Mesodermal cell (in vitro differentiated cells): ENCODE results near the gene TPRN.

Experiments
- H3K27ac ChIP-seq: 2 replicates; pipeline ENCODE4 v1.7.0; 2013; ENCODE audit warnings: mild to moderate bottlenecking, low read depth, low read length, moderate library complexity; ENCODE audit not compliant: severe bottlenecking
- H3K36me3 ChIP-seq: 2 replicates; pipeline ENCODE4 v1.7.1; 2013; ENCODE audit warnings: mild to moderate bottlenecking, low read length, moderate library complexity; ENCODE audit not compliant: control insufficient read depth, insufficient read depth
- H3K4me1 ChIP-seq: one replicate; pipeline ENCODE4 v1.7.1; 2013; ENCODE audit warnings: mild to moderate bottlenecking, low read length; ENCODE audit not compliant: insufficient read depth, control insufficient read depth, poor library complexity, severe bottlenecking
- H3K4me3 ChIP-seq: 2 replicates; pipeline ENCODE4 v1.7.0; 2013; ENCODE audit warnings: low read length, control low read depth, mild to moderate bottlenecking; ENCODE audit not compliant: insufficient read depth, poor library complexity, severe bottlenecking; ENCODE audit errors: extremely low read depth
- H3K9me3 ChIP-seq: 2 replicates; pipeline ENCODE4 v1.7.1; 2013; ENCODE audit warnings: mild to moderate bottlenecking, low read length, moderate library complexity; ENCODE audit not compliant: control insufficient read depth
- WGBS, 2 experiments: methylation state at CpG; one replicate each; pipeline ENCODE4 v1.1.5; 2013; ENCODE audit warnings: missing lambda C conversion rate in 2 of 2; ENCODE audit not compliant: insufficient coverage in 2 of 2; 5-methylcytosine and 5-hydroxymethylcytosine counted together

Gene TPRN

DNA sequence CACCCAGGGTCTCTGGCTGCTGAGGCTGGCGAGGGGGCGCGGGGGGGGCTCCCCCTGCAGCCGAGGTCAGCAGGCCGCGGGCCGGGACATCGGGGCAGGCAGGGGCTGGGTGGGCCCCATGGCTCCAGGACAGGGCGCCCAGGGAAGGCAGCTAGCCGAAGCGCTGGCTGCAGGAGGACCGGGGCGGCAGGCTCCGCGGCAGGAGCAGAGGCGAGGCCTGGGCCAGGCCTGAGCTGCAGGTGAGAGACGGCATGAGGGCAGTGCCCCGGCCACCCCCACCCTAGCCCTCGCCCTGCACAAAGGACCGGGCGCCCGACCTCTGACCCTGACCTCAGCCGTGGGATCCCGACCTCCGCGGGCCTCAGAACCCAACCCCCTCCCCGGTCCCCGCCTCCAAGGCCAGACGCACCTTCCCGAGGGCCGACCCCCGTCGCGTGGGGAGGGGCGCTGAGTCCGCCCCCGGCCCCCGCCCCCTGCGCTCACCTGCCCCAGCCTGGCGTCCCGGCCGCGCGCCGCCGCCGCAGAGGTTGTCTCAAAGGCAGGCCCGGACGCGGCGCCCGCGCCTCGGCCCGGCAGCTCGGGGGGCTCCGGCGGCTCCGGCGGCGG, 21.1 kb upstream of the TPRN start:
- WGBS, 2 experiments: 8 to 20% methylated on average over 20 to 54 of the region's 61 CpGs
- Histone ChIP-seq H3K4me1 (peaks cover 21% of the 10 kb centered on the region), H3K36me3 (peaks cover 2% of the 10 kb centered on the region), H3K4me3 (peak overlapping the region; percentile 36), H3K9me3 (no peaks in the 10 kb centered on the region), H3K27ac (no peak overlapping the region)

DNA sequence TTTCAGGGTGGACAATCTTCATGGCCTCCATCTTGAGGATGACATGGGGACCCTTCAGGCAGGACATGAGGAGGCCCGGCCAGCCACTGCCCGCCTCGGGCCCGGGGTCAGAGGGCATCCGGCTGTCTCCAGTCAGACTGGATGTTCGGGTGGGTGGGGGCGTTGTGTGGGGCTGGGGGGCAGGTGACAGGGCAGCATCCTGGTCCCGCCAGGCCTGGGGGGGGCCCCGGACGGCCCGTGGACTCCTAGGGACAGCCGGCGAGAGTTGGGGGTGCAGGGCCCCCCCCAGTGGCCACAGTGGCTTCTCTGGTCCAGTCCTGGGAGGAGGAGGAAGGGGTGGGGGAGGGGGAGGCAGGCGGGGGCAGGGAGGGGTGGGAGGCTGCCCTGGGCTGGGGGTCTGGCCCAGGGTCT, 20.6 kb upstream of the TPRN start:
- 95% methylated on average over 4 of the region's 14 CpGs; no CpG with 5 or more reads in 1 of the 2 experiments for WGBS, 2 experiments
- Histone ChIP-seq H3K4me1 (peaks cover 21% of the 10 kb centered on the region), H3K36me3 (peaks cover 7% of the 10 kb centered on the region), H3K9me3 (no peaks in the 10 kb centered on the region), H3K4me3 (no peak overlapping the region), H3K27ac (no peak overlapping the region)

DNA sequence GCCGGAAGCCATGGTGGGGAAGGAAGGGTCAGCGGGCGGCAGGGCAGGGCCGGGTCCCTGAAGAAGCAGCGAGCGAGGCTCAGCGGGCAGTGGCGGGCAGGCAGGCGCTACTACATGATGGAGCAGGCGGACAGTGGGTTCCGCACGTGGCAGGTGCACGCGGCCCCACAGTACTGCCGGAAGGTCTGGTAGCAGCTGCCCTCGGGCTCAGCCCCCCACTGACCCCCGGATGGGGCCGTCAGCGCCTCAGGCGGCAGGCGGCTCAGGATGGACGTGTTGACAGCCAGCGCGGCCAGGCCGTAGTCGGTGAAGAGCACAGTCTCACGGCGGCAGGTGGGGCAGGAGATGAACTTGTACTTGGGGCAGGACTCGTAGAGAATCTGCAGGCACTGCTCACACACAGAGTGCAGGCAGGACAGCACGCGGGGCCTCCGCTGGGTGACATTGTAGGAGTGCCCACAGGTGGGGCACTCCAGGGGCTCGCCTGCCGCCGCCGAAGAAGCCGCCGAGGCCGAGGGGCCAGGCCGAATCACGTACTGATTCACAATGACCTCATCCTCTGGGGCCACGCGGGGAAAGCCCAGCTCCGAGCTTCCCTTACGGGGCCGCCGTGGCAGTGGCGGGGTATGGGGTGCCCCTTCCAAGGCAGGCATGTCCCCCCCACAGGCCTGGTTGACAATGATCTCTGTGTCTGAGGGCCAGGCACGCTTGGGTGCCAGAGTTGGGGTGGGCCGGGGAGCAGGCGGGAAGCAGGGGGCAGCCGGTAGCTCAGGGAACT, 20.0 kb upstream of the TPRN start:
- Histone ChIP-seq H3K4me1 (peaks cover 21% of the 10 kb centered on the region), H3K4me3 (no peak overlapping the region), H3K9me3 (no peaks in the 10 kb centered on the region), H3K36me3 (peaks cover 11% of the 10 kb centered on the region), H3K27ac (no peak overlapping the region)
- 96% methylated on average over 48 to 50 of the region's 52 CpGs for WGBS, 2 experiments

DNA sequence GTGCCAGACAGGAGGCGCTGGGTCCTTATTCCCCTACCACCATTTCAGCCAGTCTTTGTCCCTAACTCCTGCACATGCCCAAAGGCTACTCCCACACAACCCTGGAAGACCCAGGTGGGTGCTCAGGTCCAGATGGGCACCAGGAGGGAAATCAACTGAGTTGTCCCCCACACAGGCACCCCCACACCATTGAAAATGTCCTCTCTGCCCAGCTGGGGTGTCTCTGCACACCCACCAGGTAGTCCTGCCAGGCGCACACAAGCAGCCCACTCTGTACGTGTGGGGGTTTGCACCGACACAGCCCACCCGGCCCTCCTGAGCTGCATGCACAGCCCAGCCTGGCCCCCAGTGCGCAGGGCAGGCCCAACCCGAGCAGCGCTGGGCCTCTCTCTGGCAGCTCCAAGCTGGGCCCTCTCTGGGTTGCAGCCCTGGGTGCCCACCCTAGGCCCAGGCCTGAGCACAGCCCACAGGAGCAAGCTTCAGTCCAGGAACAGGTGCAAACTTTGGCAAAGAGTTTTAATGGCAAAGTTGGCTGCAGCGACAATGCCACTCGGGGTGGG, 19.3 kb upstream of the TPRN start:
- no peak overlapping the region for H3K4me3 ChIP-seq
- peaks cover 21% of the 10 kb centered on the region for H3K4me1 ChIP-seq
- WGBS, 2 experiments: 96 to 98% methylated on average over 8 to 10 of the region's 10 CpGs
- no peak overlapping the region for H3K27ac ChIP-seq
- H3K9me3 ChIP-seq: no peaks in the 10 kb centered on the region
- H3K36me3 ChIP-seq: peaks cover 17% of the 10 kb centered on the region

DNA sequence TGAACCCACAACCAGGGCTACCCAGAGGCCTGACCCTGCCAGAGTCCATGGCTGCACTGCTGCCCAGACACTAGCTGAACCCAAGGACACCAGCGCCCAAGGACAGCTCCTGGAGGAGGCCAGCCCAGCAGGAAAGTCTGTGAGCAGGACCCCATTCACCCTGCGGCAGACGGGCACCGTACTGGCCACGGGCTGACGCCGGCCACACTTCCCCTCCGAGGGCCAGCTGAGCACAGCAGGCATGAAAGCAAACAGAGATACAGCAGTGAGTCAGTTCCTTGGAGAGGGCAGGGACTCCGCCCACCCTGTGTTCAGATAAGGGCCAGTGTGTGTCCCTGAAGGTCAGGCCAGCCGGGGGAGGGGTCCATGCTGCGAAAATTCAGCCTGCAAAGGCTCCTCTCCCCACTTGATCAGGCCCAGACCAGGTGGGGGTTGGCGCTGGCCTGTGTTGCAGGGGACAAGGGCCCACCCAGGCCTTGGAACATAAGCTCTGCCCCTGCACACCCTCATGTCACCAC, 18.3 kb upstream of the TPRN start:
- no peaks in the 10 kb centered on the region for H3K9me3 ChIP-seq
- no peak overlapping the region for H3K4me3 ChIP-seq
- peaks cover 18% of the 10 kb centered on the region for H3K4me1 ChIP-seq
- H3K27ac ChIP-seq: peak overlapping the region; percentile 66
- 42 to 56% methylated on average over 10 to 12 of the region's 12 CpGs for WGBS, 2 experiments
- peaks cover 24% of the 10 kb centered on the region for H3K36me3 ChIP-seq

DNA sequence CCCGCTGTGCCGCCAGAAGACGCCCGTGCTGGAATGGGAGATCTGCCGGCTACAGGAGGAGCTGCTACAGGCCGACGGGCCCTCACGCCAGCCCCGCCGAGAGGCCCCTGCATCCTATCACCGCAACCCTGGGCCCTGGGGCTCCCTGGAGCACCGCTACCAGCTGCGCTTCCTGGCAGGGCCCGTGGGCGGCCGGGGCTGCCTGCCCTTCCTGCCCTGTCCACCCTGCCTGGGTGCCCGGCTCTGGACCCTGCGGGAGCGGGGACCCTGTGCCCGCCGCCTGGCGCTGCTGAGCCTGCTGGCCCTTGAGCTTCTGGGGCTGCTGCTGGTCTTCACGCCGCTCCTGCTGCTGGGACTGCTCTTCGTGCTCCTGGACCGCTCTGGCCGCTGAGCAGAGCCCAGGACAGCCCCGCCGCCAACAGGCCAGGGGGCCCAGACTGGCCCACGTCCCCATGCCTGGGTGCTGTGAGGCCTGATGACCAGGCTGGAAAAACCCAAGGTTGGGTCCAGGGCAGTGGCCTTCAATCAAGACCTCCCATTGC, 17.7 kb upstream of the TPRN start:
- Histone ChIP-seq H3K4me3 (no peak overlapping the region), H3K9me3 (no peaks in the 10 kb centered on the region), H3K27ac (peak overlapping the region; percentile 66), H3K36me3 (peaks cover 29% of the 10 kb centered on the region), H3K4me1 (peaks cover 18% of the 10 kb centered on the region)
- WGBS, 2 experiments: 95 to 96% methylated on average over 27 to 30 of the region's 30 CpGs

DNA sequence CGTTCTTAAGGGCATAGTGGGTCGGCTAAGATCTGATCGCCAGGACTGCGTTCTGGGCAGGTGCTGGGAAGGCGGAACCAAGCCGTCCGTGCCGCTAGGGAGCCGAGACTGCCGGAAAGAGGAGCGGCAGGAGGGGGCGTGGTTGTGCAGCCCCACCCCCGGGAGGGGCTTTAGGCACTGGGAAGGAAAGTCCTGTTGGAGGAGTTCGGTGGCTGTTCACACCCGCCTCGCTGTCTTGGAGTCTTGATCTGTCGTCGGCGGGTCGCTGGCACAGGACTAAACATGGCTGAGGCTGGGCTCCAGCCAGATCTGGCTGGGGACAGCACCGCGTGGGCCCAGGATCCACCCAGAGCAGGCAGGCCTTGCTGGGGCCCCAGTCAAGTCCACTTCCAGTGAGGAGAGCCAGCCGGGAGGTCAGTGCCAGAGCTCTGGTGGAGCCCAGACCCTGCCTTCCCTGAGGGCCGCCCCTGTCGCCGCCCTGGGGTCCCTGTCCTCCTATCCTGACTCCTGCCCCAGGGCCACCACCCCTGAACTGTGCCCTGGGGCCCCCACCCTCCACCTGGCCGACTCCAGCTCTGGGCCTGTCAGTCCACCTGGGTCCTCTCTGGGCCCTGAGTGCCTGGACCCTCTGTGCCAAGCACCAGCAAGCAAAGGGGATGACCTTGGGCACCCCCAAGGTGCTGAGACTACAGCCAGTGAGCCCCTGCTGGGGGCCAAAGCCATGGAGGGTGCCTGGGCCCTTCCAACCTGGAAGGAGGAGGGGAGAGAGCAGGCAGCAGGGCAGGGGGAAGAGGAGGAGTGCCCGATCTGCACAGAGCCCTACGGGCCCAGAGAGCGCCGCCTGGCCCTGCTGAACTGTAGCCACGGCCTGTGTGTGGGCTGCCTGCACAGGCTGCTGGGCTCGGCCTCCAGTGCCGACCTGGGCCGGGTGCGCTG, 17.0 kb upstream of the TPRN start:
- WGBS, 2 experiments: 60 to 62% methylated on average over 32 to 35 of the region's 36 CpGs
- Histone ChIP-seq H3K9me3 (no peaks in the 10 kb centered on the region), H3K27ac (peak overlapping the region; percentile 16), H3K4me1 (peaks cover 18% of the 10 kb centered on the region), H3K4me3 (no peak overlapping the region), H3K36me3 (peaks cover 33% of the 10 kb centered on the region)

DNA sequence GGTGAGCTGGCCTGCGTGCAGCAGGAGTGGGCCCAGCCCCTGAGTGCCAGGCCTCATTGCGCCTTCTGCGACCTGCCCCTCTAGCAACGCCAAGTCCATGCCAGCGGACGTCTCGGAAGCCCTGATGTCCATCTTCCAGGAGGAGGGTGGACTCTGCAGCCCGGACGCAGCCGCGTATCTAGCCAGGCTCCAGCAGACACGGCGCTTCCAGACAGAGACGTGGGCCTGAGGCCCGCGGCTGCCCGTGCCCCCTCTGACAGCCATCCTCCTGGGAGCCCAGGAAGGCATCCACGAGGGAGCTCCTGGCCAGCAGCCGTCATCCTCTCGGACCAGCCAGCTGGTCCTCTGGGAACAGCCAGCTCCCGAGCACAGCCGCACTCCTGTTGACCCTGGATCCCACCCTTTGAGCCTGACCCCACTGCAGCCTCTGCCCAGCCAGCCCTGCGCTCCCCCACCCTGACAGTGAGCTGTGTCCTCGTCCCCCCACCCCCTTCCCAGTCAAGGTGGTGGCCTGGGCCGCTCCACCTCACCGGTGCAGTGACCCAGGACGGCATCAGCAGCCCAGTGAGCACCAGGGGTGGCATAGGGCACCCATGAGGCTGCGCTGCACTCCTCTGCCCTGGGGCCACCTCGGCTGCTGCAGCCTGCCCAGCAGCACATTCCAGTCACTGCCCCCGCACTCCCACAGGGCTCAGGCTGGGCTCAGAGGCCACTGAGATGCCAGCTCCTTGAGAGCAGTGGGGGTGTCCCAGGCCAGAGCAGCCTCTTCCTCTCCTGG, 15.8 kb upstream of the TPRN start:
- H3K4me3 ChIP-seq: no peak overlapping the region
- no peak overlapping the region for H3K27ac ChIP-seq
- 96 to 98% methylated on average over 27 to 28 of the region's 30 CpGs for WGBS, 2 experiments
- H3K9me3 ChIP-seq: no peaks in the 10 kb centered on the region
- H3K4me1 ChIP-seq: peaks cover 18% of the 10 kb centered on the region
- H3K36me3 ChIP-seq: peaks cover 33% of the 10 kb centered on the region

DNA sequence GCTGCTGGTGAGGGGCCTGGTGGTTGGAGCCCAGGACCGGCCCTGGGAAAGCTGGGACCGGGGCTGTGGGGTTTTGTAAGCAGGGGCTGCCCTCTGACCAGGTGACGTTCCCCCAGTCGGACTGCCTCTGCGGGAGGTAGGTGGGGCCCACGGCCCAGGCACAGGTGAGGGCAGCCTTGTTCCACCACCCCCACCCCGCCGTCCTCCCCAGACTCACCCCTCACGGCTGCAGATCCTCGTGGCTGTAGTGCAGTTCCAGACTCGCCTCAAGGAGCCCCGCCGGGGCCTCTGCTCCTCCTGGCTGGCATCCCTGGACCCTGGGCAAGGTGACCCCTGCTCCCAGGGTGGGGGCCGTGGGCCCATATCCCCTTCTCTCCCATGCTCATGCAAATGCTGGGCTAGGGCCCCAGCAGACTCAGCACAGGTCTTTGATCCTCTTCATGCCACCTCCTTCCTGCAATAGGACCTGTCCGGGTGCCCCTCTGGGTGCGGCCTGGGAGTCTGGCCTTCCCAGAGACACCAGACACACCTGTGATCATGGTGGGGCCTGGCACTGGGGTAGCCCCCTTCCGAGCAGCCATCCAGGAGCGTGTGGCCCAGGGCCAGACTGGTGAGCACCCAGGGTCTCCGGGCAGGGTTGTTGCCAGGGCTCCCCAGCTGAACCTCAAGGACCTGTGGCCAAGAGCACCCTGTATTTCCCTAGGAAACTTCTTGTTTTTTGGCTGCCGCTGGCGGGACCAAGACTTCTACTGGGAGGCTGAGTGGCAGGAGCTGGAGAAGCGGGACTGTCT, 14.8 kb upstream of the TPRN start:
- peaks cover 18% of the 10 kb centered on the region for H3K4me1 ChIP-seq
- WGBS, 2 experiments: 93 to 97% methylated on average over 13 to 21 of the region's 22 CpGs
- no peaks in the 10 kb centered on the region for H3K9me3 ChIP-seq
- H3K36me3 ChIP-seq: peaks cover 36% of the 10 kb centered on the region
- no peak overlapping the region for H3K27ac ChIP-seq
- no peak overlapping the region for H3K4me3 ChIP-seq
